Activated CD4-positive, alpha-beta memory T cell treated with anti-CD3 and anti-CD28 coated beads for 36 hours (primary cell): ENCODE data around the gene RBBP8. TPM values are rescaled to one million over a fixed set of nuclear protein-coding genes. Genes with fewer than 3 reads are reported as not detected.
"Not testable (repeated sequence)": the region's sequence is repeated elsewhere in the genome, so short reads cannot be mapped to it uniquely, and the experiment has no call there.

ENCODE experiments used
- CTCF ChIA-PET: fragments of 350-600 bp; sonication (Branson Sonifier 250); formaldehyde crosslinking; loops from one replicate; lab custom pipeline; 2021; ENCODE audit warnings: antibody characterized with exemption, inconsistent platforms; lab: Charles Lee
- POLR2A ChIA-PET: fragments of 350-600 bp; sonication (Branson Sonifier 250); formaldehyde crosslinking; loops from one replicate; lab custom pipeline; 2021; ENCODE audit warnings: antibody characterized with exemption; lab: Charles Lee
- DNase-seq: peaks from one replicate; pipeline ENCODE4 v3.0.0-alpha.2; 2020
- H3K27ac Mint-ChIP-seq: one replicate; pipeline ENCODE4 v1.8.0; 2021; ENCODE audit warnings: mixed read lengths
- H3K27me3 Mint-ChIP-seq: one replicate; pipeline ENCODE4 v1.8.0; 2021; ENCODE audit warnings: mixed read lengths
- H3K36me3 Mint-ChIP-seq: one replicate; pipeline ENCODE4 v1.8.0; 2021; ENCODE audit warnings: mixed read lengths
- H3K4me1 Mint-ChIP-seq: one replicate; pipeline ENCODE4 v1.8.0; 2021; ENCODE audit warnings: low read depth, mixed read lengths
- H3K4me3 Mint-ChIP-seq: one replicate; pipeline ENCODE4 v1.8.0; 2021; ENCODE audit warnings: mild to moderate bottlenecking, mixed read lengths
- H3K9me3 Mint-ChIP-seq: one replicate; pipeline ENCODE4 v1.8.0; 2021; ENCODE audit warnings: mixed read lengths
- intact Hi-C: fragments of 100-400 bp; cut with micrococcal nuclease; formaldehyde crosslinking; loops from one replicate; pipeline ENCODE4 v1.15.1; 2023
- total RNA-seq, 2 experiments: library from RNA; stranded (reverse); gene quantifications; one replicate each; pipeline ENCODE4 v1.2.3, GENCODE V29; 2021

RBBP8 gene
- 10 to 100 TPM; 62.5 to 65.3 TPM for total RNA-seq

- ChIA-PET POLR2A (interaction anchor here (0.6 to 1.0 kb wide), 3 partner anchors 19 to 198 kb away, joined by 3 to 4 read pairs (median 3); no protein-coding TSS in a partner anchor), CTCF (interaction anchor here (0.7 to 1.0 kb wide), 4 partner anchors 45 to 508 kb away, joined by 3 to 6 read pairs (median 4); no protein-coding TSS in a partner anchor)
- H3K4me1 Mint-ChIP-seq, result peaks cover 18% of the 10 kb centered on the region
Measured at GRCh38 chr18:22933206-22933965, at the start of gene RBBP8. Gene RBBP8, plus strand, starts transcription at chr18:22933328. Its CDS starts 3,524 bp downstream, at chr18:22936852.

GRCh38 chr18:22883827-22884226 is 49.3 kb upstream of the RBBP8 start:
- POLR2A ChIA-PET, result no interaction called here
- Mint-ChIP-seq H3K36me3 (no peaks in the 10 kb centered on the region), H3K9me3 (no peaks in the 10 kb centered on the region), H3K27ac (no peak overlapping the region), H3K4me1 (no peaks in the 10 kb centered on the region), H3K4me3 (no peak overlapping the region), H3K27me3 (peaks cover 17% of the 10 kb centered on the region)
- intact Hi-C loops, result no loop called here
- CTCF ChIA-PET, result no interaction called here
- DNase-seq, result no peak

More at GRCh38 chr18:22933206-22933965, at the start of gene RBBP8:
- peak within 1 kb of the TSS; percentile 93 for H3K27ac Mint-ChIP-seq
- peak within 1 kb of the TSS; percentile 88 for H3K4me3 Mint-ChIP-seq
- no peaks in the 10 kb centered on the region for H3K9me3 Mint-ChIP-seq
- H3K27me3 Mint-ChIP-seq, result no peaks in the 10 kb centered on the region
- DNase-seq, result peak; percentile 85
- H3K36me3 Mint-ChIP-seq, result peaks cover 12% of the 10 kb centered on the region
- intact Hi-C loops, result loop anchor here (1.0 to 5.0 kb wide), 6 partner anchors 45 to 444 kb away; no protein-coding TSS in a partner anchor

GRCh38 chr18:22885694-22886093 is 47.4 kb upstream of the RBBP8 start:
- H3K4me1 Mint-ChIP-seq, POLR2A ChIA-PET, H3K36me3 Mint-ChIP-seq, DNase-seq, H3K9me3 Mint-ChIP-seq, H3K4me3 Mint-ChIP-seq, H3K27ac Mint-ChIP-seq, intact Hi-C loops, CTCF ChIA-PET: not testable (repeated sequence)
- H3K27me3 Mint-ChIP-seq, result peaks cover 17% of the 10 kb centered on the region

GRCh38 chr18:22899421-22899820 is 33.7 kb upstream of the RBBP8 start:
- Mint-ChIP-seq H3K27me3 (peaks cover 7% of the 10 kb centered on the region), H3K4me3 (no peak overlapping the region), H3K27ac (no peak overlapping the region), H3K4me1 (no peaks in the 10 kb centered on the region), H3K36me3 (peaks cover 2% of the 10 kb centered on the region), H3K9me3 (peaks cover 7% of the 10 kb centered on the region)
- CTCF ChIA-PET, result no interaction called here
- DNase-seq, result no peak
- POLR2A ChIA-PET, result no interaction called here
- intact Hi-C loops, result no loop called here

GRCh38 chr18:22900558-22901238 is 32.4 kb upstream of the RBBP8 start:
- Mint-ChIP-seq H3K27me3 (peaks cover 3% of the 10 kb centered on the region), H3K27ac (no peak overlapping the region), H3K36me3 (peaks cover 2% of the 10 kb centered on the region), H3K4me3 (no peak overlapping the region), H3K9me3 (peaks cover 5% of the 10 kb centered on the region), H3K4me1 (no peaks in the 10 kb centered on the region)
- intact Hi-C loops, result no loop called here
- ChIA-PET POLR2A (no interaction called here), CTCF (no interaction called here)
- no peak for DNase-seq

GRCh38 chr18:22902093-22902492 is 31.0 kb upstream of the RBBP8 start:
- Mint-ChIP-seq H3K4me3 (no peak overlapping the region), H3K27me3 (peaks cover 3% of the 10 kb centered on the region), H3K9me3 (peaks cover 5% of the 10 kb centered on the region), H3K27ac (no peak overlapping the region), H3K4me1 (no peaks in the 10 kb centered on the region), H3K36me3 (peaks cover 2% of the 10 kb centered on the region)
- ChIA-PET POLR2A (no interaction called here), CTCF (no interaction called here)
- intact Hi-C loops, result no loop called here
- no peak for DNase-seq

- POLR2A ChIA-PET, H3K27me3 Mint-ChIP-seq, H3K4me3 Mint-ChIP-seq, H3K9me3 Mint-ChIP-seq, H3K27ac Mint-ChIP-seq, intact Hi-C loops, CTCF ChIA-PET, DNase-seq, H3K36me3 Mint-ChIP-seq, H3K4me1 Mint-ChIP-seq: not testable (repeated sequence)
Measured at GRCh38 chr18:22903248-22903647, 29.9 kb upstream of the RBBP8 start.

- Mint-ChIP-seq H3K27ac (no peak overlapping the region), H3K4me1 (no peaks in the 10 kb centered on the region), H3K36me3 (no peaks in the 10 kb centered on the region), H3K27me3 (peaks cover 2% of the 10 kb centered on the region), H3K9me3 (no peaks in the 10 kb centered on the region), H3K4me3 (no peak overlapping the region)
- no peak for DNase-seq
- POLR2A ChIA-PET, result no interaction called here
- intact Hi-C loops, result no loop called here
- CTCF ChIA-PET, result no interaction called here
Measured at GRCh38 chr18:22912149-22912548, 21.0 kb upstream of the RBBP8 start.

GRCh38 chr18:22912835-22913234 is 20.3 kb upstream of the RBBP8 start:
- H3K27me3 Mint-ChIP-seq, result peaks cover 3% of the 10 kb centered on the region
- H3K36me3 Mint-ChIP-seq, result no peaks in the 10 kb centered on the region
- no peaks in the 10 kb centered on the region for H3K4me1 Mint-ChIP-seq
- ChIA-PET CTCF (no interaction called here), POLR2A (no interaction called here)
- no peaks in the 10 kb centered on the region for H3K9me3 Mint-ChIP-seq
- no peak overlapping the region for H3K27ac Mint-ChIP-seq
- H3K4me3 Mint-ChIP-seq, result no peak overlapping the region
- no peak for DNase-seq
- intact Hi-C loops, result no loop called here

GRCh38 chr18:22913861-22914260 is 19.3 kb upstream of the RBBP8 start:
- Mint-ChIP-seq H3K27me3 (peaks cover 3% of the 10 kb centered on the region), H3K27ac (no peak overlapping the region), H3K4me3 (no peak overlapping the region), H3K4me1 (no peaks in the 10 kb centered on the region), H3K36me3 (no peaks in the 10 kb centered on the region), H3K9me3 (no peaks in the 10 kb centered on the region)
- intact Hi-C loops, result no loop called here
- POLR2A ChIA-PET, result interaction anchor here (1.3 kb wide), 1 partner anchor 19 kb away, joined by 4 read pairs; the partner anchor contains the start of gene RBBP8
- no peak for DNase-seq
- CTCF ChIA-PET, result interaction anchor here (1.5 kb wide), 1 partner anchor 17 kb away, joined by 3 read pairs; no protein-coding TSS in a partner anchor

- H3K4me3 Mint-ChIP-seq, result no peak overlapping the region
- intact Hi-C loops, result no loop called here
- CTCF ChIA-PET, result interaction anchor here (1.0 to 1.5 kb wide), 2 partner anchors 16 to 116 kb away, joined by 3 read pairs; no protein-coding TSS in a partner anchor
- no peaks in the 10 kb centered on the region for H3K4me1 Mint-ChIP-seq
- no peak for DNase-seq
- POLR2A ChIA-PET, result interaction anchor here (1.3 kb wide), 1 partner anchor 18 kb away, joined by 4 read pairs; the partner anchor contains the start of gene RBBP8
- H3K36me3 Mint-ChIP-seq, result no peaks in the 10 kb centered on the region
- peaks cover 3% of the 10 kb centered on the region for H3K27me3 Mint-ChIP-seq
- H3K27ac Mint-ChIP-seq, result no peak overlapping the region
- H3K9me3 Mint-ChIP-seq, result no peaks in the 10 kb centered on the region
Measured at GRCh38 chr18:22914633-22915032, 18.5 kb upstream of the RBBP8 start.

- CTCF ChIA-PET, result interaction anchor here (1.0 kb wide), 1 partner anchor 117 kb away, joined by 3 read pairs; no protein-coding TSS in a partner anchor
- intact Hi-C loops, result no loop called here
- H3K4me1 Mint-ChIP-seq, result no peaks in the 10 kb centered on the region
Measured at GRCh38 chr18:22915337-22915736, 17.8 kb upstream of the RBBP8 start.

More at GRCh38 chr18:22915337-22915736, 17.8 kb upstream of the RBBP8 start:
- POLR2A ChIA-PET, result no interaction called here
- H3K27ac Mint-ChIP-seq, result no peak overlapping the region
- H3K9me3 Mint-ChIP-seq, result no peaks in the 10 kb centered on the region
- no peak for DNase-seq
- no peak overlapping the region for H3K4me3 Mint-ChIP-seq
- H3K36me3 Mint-ChIP-seq, result no peaks in the 10 kb centered on the region
- H3K27me3 Mint-ChIP-seq, result peaks cover 3% of the 10 kb centered on the region
